OCI-LY7 (cell line): Measurements from ENCODE around the gene AARSD1.

Source experiments
- EZH2phosphoT487 ChIP-seq: fragments of 200-600 bp; sonication (generic); IDR thresholded peaks from 2 replicates; pipeline ENCODE4 v1.6.1; 2018; ENCODE audit warnings: low read depth, borderline replicate concordance, mild to moderate bottlenecking, mixed run types, antibody characterized with exemption, low read length, moderate library complexity, mixed read lengths
- TF ChIP-seq, protein P1 (sequence below): fragments of 200-600 bp; sonication (generic); conservative IDR thresholded peaks from 2 replicates; pipeline ENCODE4 v1.5.1; 2014; ENCODE audit warnings: mild to moderate bottlenecking, antibody characterized with exemption, low read length, moderate library complexity, mixed read lengths

DNA sequence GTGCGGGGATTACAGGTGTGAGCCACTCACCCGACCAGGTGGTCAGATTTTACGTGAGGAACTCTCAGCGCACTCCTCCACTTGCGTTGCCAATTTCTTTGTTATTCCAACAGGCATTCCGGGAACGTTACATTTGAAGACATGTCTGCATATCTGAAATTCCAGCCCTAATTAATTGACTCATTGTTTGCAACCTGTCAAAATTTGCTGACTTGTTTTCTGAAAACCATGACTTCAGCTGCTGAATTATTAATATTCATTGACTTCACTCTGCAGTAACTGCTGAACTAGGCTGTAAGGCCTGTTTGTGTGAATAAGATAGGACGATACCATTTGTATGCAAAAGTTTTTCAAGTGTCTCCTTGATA lies 47.0 kb downstream of the AARSD1 start:
- TF ChIP-seq, protein P1, sequence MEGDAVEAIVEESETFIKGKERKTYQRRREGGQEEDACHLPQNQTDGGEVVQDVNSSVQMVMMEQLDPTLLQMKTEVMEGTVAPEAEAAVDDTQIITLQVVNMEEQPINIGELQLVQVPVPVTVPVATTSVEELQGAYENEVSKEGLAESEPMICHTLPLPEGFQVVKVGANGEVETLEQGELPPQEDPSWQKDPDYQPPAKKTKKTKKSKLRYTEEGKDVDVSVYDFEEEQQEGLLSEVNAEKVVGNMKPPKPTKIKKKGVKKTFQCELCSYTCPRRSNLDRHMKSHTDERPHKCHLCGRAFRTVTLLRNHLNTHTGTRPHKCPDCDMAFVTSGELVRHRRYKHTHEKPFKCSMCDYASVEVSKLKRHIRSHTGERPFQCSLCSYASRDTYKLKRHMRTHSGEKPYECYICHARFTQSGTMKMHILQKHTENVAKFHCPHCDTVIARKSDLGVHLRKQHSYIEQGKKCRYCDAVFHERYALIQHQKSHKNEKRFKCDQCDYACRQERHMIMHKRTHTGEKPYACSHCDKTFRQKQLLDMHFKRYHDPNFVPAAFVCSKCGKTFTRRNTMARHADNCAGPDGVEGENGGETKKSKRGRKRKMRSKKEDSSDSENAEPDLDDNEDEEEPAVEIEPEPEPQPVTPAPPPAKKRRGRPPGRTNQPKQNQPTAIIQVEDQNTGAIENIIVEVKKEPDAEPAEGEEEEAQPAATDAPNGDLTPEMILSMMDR: no peak
- no peak for TF ChIP-seq EZH2phosphoT487
